Adrenal gland (tissue), 12 donors: Measurements from ENCODE around the gene PCDHGA11. TPM values are rescaled to one million over a fixed set of nuclear protein-coding genes. Genes with fewer than 3 reads are reported as not detected.
A peak's percentile ranks its signal among the peaks of the same experiment; 100 is the strongest.
"Not testable (repeated sequence)": the region's sequence is repeated elsewhere in the genome, so short reads cannot be mapped to it uniquely, and the experiment has no call there.

Experiments used
- DNase-seq, 7 donors: peaks; one replicate each; pipeline ENCODE4 v3.0.0-alpha.2; 2019 to 2020
- H3K27ac ChIP-seq, 5 donors: fragments of 200-600 bp; sonication (generic) in 4 of 5; 1 replicate in 3 of 5; 2 replicates in 2 of 5; pipeline versions ENCODE4 v1.5.1 to v1.8.0; 2016 to 2020; ENCODE audit warnings: mild to moderate bottlenecking in 1 of 5
- H3K27me3 ChIP-seq: fragments of 200-600 bp; 2 replicates; pipeline ENCODE4 v1.8.0; 2021
- H3K36me3 ChIP-seq, 2 donors: fragments of 200-600 bp; replicated peaks in 1 of 2; 1 replicate in 1 of 2; 2 replicates in 1 of 2; pipeline versions ENCODE4 v1.5.1 to v1.8.0; 2018 to 2022
- H3K4me1 ChIP-seq, 2 donors: fragments of 200-600 bp; replicated peaks in 1 of 2; 1 replicate in 1 of 2; 2 replicates in 1 of 2; pipeline versions ENCODE4 v1.5.1 to v1.8.0; 2018 to 2021
- H3K4me3 ChIP-seq, 4 donors: fragments of 200-600 bp; sonication (generic) in 3 of 4; one replicate each; pipeline ENCODE4 v1.5.1; 2016 to 2018
- H3K9me3 ChIP-seq, 3 donors: fragments of 200-600 bp; sonication (generic) in 1 of 3; replicated peaks in 1 of 3; 1 replicate in 2 of 3; 2 replicates in 1 of 3; pipeline versions ENCODE4 v1.5.1 to v1.8.0; 2016 to 2021
- CTCF ChIP-seq, 6 experiments: fragments of 450-650 bp in 4 of 6; fragments of 200-600 bp in 2 of 6; sonication (generic) in 1 of 6; IDR thresholded peaks; 1 replicate in 5 of 6; 2 replicates in 1 of 6; pipeline versions ENCODE4 v1.5.1 to v1.8.0; 2016 to 2021; ENCODE audit warnings: antibody characterized with exemption in 6 of 6, mild to moderate bottlenecking in 2 of 6, moderate library complexity in 1 of 6
- POLR2A ChIP-seq, 2 donors: fragments of 450-650 bp; IDR thresholded peaks; one replicate each; pipeline ENCODE4 v1.6.1; 2017; ENCODE audit warnings: antibody characterized with exemption in 2 of 2, mild to moderate bottlenecking in 2 of 2, moderate library complexity in 1 of 2
- WGBS, 4 donors: extraction: QIAGEN DNeasy Blood & Tissue Kit in 2 of 4; methylation state at CpG; one replicate each; pipeline versions ENCODE4 v1.1.5 to v1.1.7; 2013 to 2017; 5-methylcytosine and 5-hydroxymethylcytosine counted together
- intact Hi-C, 2 donors: fragments of 100-400 bp; cut with DNase I; formaldehyde crosslinking; loops; one replicate each; pipeline versions ENCODE4 v1.14.1 to v1.15.0; 2022 to 2023
- polyA plus RNA-seq, 3 donors: library from polyadenylated mRNA; stranded (reverse); fragments of 200-250 nt in 2 of 3; fragments of 350-450 nt in 1 of 3; fragmentation: Illumina TruSeq in 1 of 3; extraction: RNeasy Lipid Tissue Mini Kit (QIAGEN cat#74804) in 1 of 3; gene quantifications; one replicate each; pipeline ENCODE4 v1.2.3, GENCODE V29; 2013 to 2014
- total RNA-seq, 9 donors: library from RNA; depleted of rRNA in 4 of 9; stranded (reverse); fragments of >200 nt in 4 of 9; fragments of 120-200 nt in 1 of 9; fragmentation: NEBNext Ultra II Directional in 1 of 9; extraction: Animal tissue kit (Norgen Biotek cat#: 25700) in 1 of 9; gene quantifications; one replicate each; pipeline versions ENCODE4 v1.1.0 to v1.2.4, GENCODE V29; 2013 to 2023
- donor health status: healthy with polysubstance abuse.
- donor health status: Bipolar disorder and iron deficiency.
- donor health status: DM: yes; HTN: yes; CAD: no.
- donor health status: DM: no; HTN: no; CAD: no.
- donor health status: DM: no; HTN: no; CAD: no.
- donor health status: DM: yes; HTN: yes; CAD: no.

Gene PCDHGA11
- total and polyA plus RNA-seq, 12 donors, result 0.44 to 4.9 (median 2.7) TPM

GRCh38 chr5:141427783-141428426 lies 7.1 kb downstream of the PCDHGA11 start:
- Histone ChIP-seq H3K27ac (no peak overlapping the region), H3K9me3 (peaks cover 3 to 79% (median 18%) of the 10 kb centered on the region in 3 donors), H3K4me3 (no peak overlapping the region), H3K4me1 (peaks cover 0 to 7% of the 10 kb centered on the region in 2 donors), H3K36me3 (no peaks in the 10 kb centered on the region), H3K27me3 (no peaks in the 10 kb centered on the region)
- 37 to 44% (median 39%) methylated on average over 14 to 53 of the region's 53 CpGs for WGBS, 4 donors
- TF ChIP-seq POLR2A (IDR thresholded peaks at IDR 0.05) (no peak), CTCF (IDR thresholded peaks at IDR 0.05) (no peak)
- no peak for DNase-seq
- intact Hi-C loops, result loop anchor here in 1 of 2 donors (10.0 kb wide), 1 partner anchor 97 kb away; no protein-coding TSS in a partner anchor

- peak; percentile 58 to 89 (median 76) for DNase-seq
- TF ChIP-seq POLR2A (IDR thresholded peaks at IDR 0.05) (peak in 1 of 2 donors; percentile 37), CTCF (IDR thresholded peaks at IDR 0.05) (peak; percentile 39 to 78 (median 65))
- Histone ChIP-seq H3K4me1 (peaks cover 0 to 7% of the 10 kb centered on the region in 2 donors), H3K9me3 (peaks cover 2 to 56% (median 3%) of the 10 kb centered on the region in 3 donors), H3K27me3 (no peaks in the 10 kb centered on the region), H3K36me3 (no peaks in the 10 kb centered on the region), H3K4me3 (peak within 1 kb of the TSS in 2 of 4 donors; percentile 9 to 14), H3K27ac (peak within 1 kb of the TSS in 3 of 5 donors; percentile 24 to 81 (median 42))
- 8 to 17% (median 12%) methylated on average over 32 to 33 of the region's 33 CpGs for WGBS, 4 donors
- intact Hi-C loops, result no loop called here
Measured at GRCh38 chr5:141430332-141431113, 9.7 kb downstream of the PCDHGA11 start, which contains the start of gene PCDHGA12. PCDHGA12 (plus strand) TSS chr5:141430507; CDS start chr5:141430760, 253 bp downstream.

DNA sequence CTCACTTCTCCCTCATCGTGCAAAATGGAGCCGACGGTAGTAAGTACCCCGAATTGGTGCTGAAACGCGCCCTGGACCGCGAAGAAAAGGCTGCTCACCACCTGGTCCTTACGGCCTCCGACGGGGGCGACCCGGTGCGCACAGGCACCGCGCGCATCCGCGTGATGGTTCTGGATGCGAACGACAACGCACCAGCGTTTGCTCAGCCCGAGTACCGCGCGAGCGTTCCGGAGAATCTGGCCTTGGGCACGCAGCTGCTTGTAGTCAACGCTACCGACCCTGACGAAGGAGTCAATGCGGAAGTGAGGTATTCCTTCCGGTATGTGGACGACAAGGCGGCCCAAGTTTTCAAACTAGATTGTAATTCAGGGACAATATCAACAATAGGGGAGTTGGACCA lies 10.4 kb downstream of the PCDHGA11 start:
- Histone ChIP-seq H3K4me3 (peak overlapping the region in 2 of 4 donors; percentile 9 to 14), H3K27ac (peak overlapping the region in 2 of 5 donors; percentile 7 to 81), H3K9me3 (peaks cover 3 to 48% (median 4%) of the 10 kb centered on the region in 3 donors), H3K36me3 (no peaks in the 10 kb centered on the region), H3K4me1 (peaks cover 0 to 7% of the 10 kb centered on the region in 2 donors), H3K27me3 (no peaks in the 10 kb centered on the region)
- TF ChIP-seq POLR2A (IDR thresholded peaks at IDR 0.05) (peak in 1 of 2 donors; percentile 43), CTCF (IDR thresholded peaks at IDR 0.05) (no peak)
- 10 to 19% (median 14%) methylated on average over 10 to 37 of the region's 37 CpGs for WGBS, 4 donors
- intact Hi-C loops, result no loop called here
- DNase-seq, result peak in 3 of 7 donors; percentile 25 to 46 (median 38)

DNA sequence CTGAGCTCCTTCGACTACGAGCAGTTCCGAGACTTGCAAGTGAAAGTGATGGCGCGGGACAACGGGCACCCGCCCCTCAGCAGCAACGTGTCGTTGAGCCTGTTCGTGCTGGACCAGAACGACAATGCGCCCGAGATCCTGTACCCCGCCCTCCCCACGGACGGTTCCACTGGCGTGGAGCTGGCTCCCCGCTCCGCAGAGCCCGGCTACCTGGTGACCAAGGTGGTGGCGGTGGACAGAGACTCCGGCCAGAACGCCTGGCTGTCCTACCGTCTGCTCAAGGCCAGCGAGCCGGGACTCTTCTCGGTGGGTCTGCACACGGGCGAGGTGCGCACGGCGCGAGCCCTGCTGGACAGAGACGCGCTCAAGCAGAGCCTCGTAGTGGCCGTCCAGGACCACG lies 11.5 kb downstream of the PCDHGA11 start:
- H3K36me3 ChIP-seq, intact Hi-C loops, DNase-seq, H3K27ac ChIP-seq, H3K4me1 ChIP-seq, H3K27me3 ChIP-seq: not testable (repeated sequence)
- peak overlapping the region in 1 of 4 donors; percentile 14 for H3K4me3 ChIP-seq
- H3K9me3 ChIP-seq, result peaks cover 3 to 38% (median 4%) of the 10 kb centered on the region in 3 donors
- 27 to 90% (median 28%) methylated on average over 2 to 38 of the region's 38 CpGs; no CpG with 5 or more reads in 1 of the 4 donors for WGBS, 4 donors

- H3K4me1 ChIP-seq, intact Hi-C loops, H3K36me3 ChIP-seq, H3K27me3 ChIP-seq, DNase-seq, H3K4me3 ChIP-seq, H3K27ac ChIP-seq: not testable (repeated sequence)
- WGBS, 4 donors, result 26 to 34% (median 30%) methylated on average over 7 to 29 of the region's 29 CpGs
- peaks cover 3 to 34% (median 4%) of the 10 kb centered on the region in 3 donors for H3K9me3 ChIP-seq
Measured at GRCh38 chr5:141432726-141433125, 11.9 kb downstream of the PCDHGA11 start.
